ENCODE results near the gene RYK. TPM values are rescaled to one million over a fixed set of nuclear protein-coding genes. Genes with fewer than 3 reads are reported as not detected.

The RYK gene
- total RNA-seq: 109 and 111 TPM in 2 replicates

DNA sequence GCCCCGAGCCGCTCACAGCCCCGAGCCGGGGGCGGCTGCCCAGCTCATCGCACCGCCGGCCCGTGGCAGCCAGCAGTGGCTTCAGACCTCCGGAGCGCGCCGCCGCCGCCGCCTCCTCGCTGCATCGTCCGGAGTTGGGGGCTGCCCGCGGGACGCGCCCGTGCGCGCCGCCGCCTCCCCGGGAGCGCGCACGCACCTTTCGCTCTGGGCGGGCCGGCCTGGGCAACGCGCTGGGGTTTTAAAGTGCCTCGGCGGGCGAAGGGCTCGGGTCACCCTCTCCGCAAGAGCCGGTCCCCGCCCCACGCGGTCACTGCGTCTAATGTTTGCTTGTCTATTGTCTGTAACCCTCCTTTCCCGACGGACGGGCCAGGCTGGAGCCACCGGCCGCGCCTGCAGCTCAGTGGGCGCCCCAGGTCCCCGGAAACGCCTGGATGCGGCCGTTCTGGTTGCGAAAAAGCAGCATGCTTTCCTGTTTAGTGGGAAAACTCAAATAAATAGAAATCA, at the start of gene RYK:
Gene RYK (minus strand): TSS at position 143 of the 504 bp plus-strand sequence. CDS start 205 bp downstream, outside the sequence.

Other genes starting within 250 kb of the RYK start
- gene SLCO2A1, start 220.9 kb downstream of the RYK start, total RNA-seq: 0.93 and 2.2 TPM in 2 replicates
- gene AMOTL2, start 123.6 kb upstream of the RYK start, total RNA-seq: 104 and 116 TPM in 2 replicates
- 63.9 and 89.4 TPM in 2 replicates for gene ANAPC13, start 235.1 kb upstream of the RYK start, total RNA-seq
- 17.6 and 21.8 TPM in 2 replicates for gene CEP63, start 235.2 kb upstream of the RYK start, total RNA-seq

Data from thoracic aorta endothelial cell (primary cell).